Measurements from ENCODE around the gene ZNF746. TPM values are rescaled to one million over a fixed set of nuclear protein-coding genes. Genes with fewer than 3 reads are reported as not detected.

Gene ZNF746
- total and polyA plus RNA-seq, 9 of the 15 experiments (the other 6 are each of a cell fraction or from before 2014, with no cell fraction given), result 1.7 to 31.6 (median 13.3) TPM

DNA sequence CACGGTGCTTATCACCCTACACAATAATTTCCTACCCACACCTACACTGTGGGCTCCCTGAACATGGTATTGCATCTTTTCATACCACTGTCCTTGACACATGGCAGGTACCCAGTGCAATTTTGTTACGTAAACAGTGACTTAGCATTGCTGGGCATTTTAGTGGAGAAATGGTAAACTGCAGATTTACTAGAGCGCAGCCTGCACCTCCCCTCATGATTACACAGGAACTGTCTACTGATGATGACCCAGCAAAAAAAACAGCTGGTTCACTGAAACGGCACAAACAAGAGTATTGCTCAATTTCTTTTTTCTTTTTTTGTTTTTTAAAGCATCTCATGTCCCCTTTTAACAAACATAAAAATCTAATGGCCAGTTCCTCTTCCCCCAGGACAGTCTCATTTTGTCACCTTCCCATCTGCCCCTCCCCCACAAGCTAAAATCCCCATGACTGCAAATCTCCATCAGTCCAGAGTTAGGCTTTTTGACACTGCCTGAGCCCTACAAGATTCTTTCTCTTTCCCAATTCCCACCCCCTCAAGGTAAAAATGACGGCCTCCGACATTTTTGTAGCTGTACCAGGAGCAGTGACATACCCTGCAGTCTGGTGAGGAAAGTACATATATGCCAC is 2.8 kb downstream of the ZNF746 start (continued):
- TF ChIP-seq ZNF184 (CRISPR knock-in tag; IDR thresholded peaks at IDR 0.05) (no peak), MAFG (tag; conservative IDR thresholded peaks at IDR 0.05) (peak; percentile 100), CSDE1 (IDR thresholded peaks at IDR 0.05) (peak in 1 of 2 experiments; percentile 17; a peak in 1 of 4 replicates), CREB1 (IDR thresholded peaks at IDR 0.05) (no peak), CREB1 (CRISPR knock-in tag; IDR thresholded peaks at IDR 0.05) (no peak), TSC22D4 (tag; IDR thresholded peaks at IDR 0.05) (no peak)
- TF ChIP-seq, protein P1, sequence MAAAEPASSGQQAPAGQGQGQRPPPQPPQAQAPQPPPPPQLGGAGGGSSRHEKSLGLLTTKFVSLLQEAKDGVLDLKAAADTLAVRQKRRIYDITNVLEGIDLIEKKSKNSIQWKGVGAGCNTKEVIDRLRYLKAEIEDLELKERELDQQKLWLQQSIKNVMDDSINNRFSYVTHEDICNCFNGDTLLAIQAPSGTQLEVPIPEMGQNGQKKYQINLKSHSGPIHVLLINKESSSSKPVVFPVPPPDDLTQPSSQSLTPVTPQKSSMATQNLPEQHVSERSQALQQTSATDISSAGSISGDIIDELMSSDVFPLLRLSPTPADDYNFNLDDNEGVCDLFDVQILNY (CRISPR knock-in tag; IDR thresholded peaks at IDR 0.05), result no peak
- TF ChIP-seq, protein P2, sequence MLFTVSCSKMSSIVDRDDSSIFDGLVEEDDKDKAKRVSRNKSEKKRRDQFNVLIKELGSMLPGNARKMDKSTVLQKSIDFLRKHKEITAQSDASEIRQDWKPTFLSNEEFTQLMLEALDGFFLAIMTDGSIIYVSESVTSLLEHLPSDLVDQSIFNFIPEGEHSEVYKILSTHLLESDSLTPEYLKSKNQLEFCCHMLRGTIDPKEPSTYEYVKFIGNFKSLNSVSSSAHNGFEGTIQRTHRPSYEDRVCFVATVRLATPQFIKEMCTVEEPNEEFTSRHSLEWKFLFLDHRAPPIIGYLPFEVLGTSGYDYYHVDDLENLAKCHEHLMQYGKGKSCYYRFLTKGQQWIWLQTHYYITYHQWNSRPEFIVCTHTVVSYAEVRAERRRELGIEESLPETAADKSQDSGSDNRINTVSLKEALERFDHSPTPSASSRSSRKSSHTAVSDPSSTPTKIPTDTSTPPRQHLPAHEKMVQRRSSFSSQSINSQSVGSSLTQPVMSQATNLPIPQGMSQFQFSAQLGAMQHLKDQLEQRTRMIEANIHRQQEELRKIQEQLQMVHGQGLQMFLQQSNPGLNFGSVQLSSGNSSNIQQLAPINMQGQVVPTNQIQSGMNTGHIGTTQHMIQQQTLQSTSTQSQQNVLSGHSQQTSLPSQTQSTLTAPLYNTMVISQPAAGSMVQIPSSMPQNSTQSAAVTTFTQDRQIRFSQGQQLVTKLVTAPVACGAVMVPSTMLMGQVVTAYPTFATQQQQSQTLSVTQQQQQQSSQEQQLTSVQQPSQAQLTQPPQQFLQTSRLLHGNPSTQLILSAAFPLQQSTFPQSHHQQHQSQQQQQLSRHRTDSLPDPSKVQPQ (CRISPR knock-in tag; IDR thresholded peaks at IDR 0.05; ENCODE audit: borderline replicate concordance), result no peak
- TF ChIP-seq, protein P3, sequence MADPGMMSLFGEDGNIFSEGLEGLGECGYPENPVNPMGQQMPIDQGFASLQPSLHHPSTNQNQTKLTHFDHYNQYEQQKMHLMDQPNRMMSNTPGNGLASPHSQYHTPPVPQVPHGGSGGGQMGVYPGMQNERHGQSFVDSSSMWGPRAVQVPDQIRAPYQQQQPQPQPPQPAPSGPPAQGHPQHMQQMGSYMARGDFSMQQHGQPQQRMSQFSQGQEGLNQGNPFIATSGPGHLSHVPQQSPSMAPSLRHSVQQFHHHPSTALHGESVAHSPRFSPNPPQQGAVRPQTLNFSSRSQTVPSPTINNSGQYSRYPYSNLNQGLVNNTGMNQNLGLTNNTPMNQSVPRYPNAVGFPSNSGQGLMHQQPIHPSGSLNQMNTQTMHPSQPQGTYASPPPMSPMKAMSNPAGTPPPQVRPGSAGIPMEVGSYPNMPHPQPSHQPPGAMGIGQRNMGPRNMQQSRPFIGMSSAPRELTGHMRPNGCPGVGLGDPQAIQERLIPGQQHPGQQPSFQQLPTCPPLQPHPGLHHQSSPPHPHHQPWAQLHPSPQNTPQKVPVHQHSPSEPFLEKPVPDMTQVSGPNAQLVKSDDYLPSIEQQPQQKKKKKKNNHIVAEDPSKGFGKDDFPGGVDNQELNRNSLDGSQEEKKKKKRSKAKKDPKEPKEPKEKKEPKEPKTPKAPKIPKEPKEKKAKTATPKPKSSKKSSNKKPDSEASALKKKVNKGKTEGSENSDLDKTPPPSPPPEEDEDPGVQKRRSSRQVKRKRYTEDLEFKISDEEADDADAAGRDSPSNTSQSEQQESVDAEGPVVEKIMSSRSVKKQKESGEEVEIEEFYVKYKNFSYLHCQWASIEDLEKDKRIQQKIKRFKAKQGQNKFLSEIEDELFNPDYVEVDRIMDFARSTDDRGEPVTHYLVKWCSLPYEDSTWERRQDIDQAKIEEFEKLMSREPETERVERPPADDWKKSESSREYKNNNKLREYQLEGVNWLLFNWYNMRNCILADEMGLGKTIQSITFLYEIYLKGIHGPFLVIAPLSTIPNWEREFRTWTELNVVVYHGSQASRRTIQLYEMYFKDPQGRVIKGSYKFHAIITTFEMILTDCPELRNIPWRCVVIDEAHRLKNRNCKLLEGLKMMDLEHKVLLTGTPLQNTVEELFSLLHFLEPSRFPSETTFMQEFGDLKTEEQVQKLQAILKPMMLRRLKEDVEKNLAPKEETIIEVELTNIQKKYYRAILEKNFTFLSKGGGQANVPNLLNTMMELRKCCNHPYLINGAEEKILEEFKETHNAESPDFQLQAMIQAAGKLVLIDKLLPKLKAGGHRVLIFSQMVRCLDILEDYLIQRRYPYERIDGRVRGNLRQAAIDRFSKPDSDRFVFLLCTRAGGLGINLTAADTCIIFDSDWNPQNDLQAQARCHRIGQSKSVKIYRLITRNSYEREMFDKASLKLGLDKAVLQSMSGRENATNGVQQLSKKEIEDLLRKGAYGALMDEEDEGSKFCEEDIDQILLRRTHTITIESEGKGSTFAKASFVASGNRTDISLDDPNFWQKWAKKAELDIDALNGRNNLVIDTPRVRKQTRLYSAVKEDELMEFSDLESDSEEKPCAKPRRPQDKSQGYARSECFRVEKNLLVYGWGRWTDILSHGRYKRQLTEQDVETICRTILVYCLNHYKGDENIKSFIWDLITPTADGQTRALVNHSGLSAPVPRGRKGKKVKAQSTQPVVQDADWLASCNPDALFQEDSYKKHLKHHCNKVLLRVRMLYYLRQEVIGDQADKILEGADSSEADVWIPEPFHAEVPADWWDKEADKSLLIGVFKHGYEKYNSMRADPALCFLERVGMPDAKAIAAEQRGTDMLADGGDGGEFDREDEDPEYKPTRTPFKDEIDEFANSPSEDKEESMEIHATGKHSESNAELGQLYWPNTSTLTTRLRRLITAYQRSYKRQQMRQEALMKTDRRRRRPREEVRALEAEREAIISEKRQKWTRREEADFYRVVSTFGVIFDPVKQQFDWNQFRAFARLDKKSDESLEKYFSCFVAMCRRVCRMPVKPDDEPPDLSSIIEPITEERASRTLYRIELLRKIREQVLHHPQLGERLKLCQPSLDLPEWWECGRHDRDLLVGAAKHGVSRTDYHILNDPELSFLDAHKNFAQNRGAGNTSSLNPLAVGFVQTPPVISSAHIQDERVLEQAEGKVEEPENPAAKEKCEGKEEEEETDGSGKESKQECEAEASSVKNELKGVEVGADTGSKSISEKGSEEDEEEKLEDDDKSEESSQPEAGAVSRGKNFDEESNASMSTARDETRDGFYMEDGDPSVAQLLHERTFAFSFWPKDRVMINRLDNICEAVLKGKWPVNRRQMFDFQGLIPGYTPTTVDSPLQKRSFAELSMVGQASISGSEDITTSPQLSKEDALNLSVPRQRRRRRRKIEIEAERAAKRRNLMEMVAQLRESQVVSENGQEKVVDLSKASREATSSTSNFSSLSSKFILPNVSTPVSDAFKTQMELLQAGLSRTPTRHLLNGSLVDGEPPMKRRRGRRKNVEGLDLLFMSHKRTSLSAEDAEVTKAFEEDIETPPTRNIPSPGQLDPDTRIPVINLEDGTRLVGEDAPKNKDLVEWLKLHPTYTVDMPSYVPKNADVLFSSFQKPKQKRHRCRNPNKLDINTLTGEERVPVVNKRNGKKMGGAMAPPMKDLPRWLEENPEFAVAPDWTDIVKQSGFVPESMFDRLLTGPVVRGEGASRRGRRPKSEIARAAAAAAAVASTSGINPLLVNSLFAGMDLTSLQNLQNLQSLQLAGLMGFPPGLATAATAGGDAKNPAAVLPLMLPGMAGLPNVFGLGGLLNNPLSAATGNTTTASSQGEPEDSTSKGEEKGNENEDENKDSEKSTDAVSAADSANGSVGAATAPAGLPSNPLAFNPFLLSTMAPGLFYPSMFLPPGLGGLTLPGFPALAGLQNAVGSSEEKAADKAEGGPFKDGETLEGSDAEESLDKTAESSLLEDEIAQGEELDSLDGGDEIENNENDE (IDR thresholded peaks at IDR 0.05; ENCODE audit: low read depth, low read length), result no peak
- TF ChIP-seq, protein P4, sequence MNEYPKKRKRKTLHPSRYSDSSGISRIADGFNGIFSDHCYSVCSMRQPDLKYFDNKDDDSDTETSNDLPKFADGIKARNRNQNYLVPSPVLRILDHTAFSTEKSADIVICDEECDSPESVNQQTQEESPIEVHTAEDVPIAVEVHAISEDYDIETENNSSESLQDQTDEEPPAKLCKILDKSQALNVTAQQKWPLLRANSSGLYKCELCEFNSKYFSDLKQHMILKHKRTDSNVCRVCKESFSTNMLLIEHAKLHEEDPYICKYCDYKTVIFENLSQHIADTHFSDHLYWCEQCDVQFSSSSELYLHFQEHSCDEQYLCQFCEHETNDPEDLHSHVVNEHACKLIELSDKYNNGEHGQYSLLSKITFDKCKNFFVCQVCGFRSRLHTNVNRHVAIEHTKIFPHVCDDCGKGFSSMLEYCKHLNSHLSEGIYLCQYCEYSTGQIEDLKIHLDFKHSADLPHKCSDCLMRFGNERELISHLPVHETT (CRISPR knock-in tag; conservative IDR thresholded peaks at IDR 0.05 in 1 of 2, IDR thresholded peaks at IDR 0.05 in 1 of 2), result no peak; a peak in 1 of 4 replicates

Data from K562 (cell line).